ENCODE results near the gene CACNA2D4.

CACNA2D4 gene

GRCh38 chr12:1934068-1934467, 15.6 kb upstream of the CACNA2D4 start:
- H3K36me3 ChIP-seq (ENCODE audit: control insufficient read depth in 1 of 2, insufficient read depth in 2 of 2, low read length in 2 of 2), result no peaks in the 10 kb centered on the region
- H3K27me3 ChIP-seq (ENCODE audit: control insufficient read depth in 1 of 2, insufficient read depth in 2 of 2, low read length in 2 of 2), result no peaks in the 10 kb centered on the region
- no peak overlapping the region for H3K27ac ChIP-seq (ENCODE audit: low read depth, low read length)
- no peak overlapping the region for H3K9ac ChIP-seq (ENCODE audit: low read depth in 1 of 2, low read length in 2 of 2)
- peaks cover 34 to 39% of the 10 kb centered on the region in 2 donors for H3K4me1 ChIP-seq (ENCODE audit: control insufficient read depth in 1 of 2, insufficient read depth in 2 of 2, low read length in 2 of 2)
- no peak overlapping the region for H3K4me3 ChIP-seq (ENCODE audit: low read depth in 1 of 2, low read length in 2 of 2)
- H3K9me3 ChIP-seq (ENCODE audit: control insufficient read depth in 1 of 2, low read length in 2 of 2), result no peaks in the 10 kb centered on the region

- peaks cover 28 to 35% of the 10 kb centered on the region in 2 donors for H3K4me1 ChIP-seq (ENCODE audit: control insufficient read depth in 1 of 2, insufficient read depth in 2 of 2, low read length in 2 of 2)
- H3K27me3 ChIP-seq (ENCODE audit: control insufficient read depth in 1 of 2, insufficient read depth in 2 of 2, low read length in 2 of 2), result no peaks in the 10 kb centered on the region
- H3K4me3 ChIP-seq (ENCODE audit: low read depth in 1 of 2, low read length in 2 of 2), result no peak overlapping the region
- no peaks in the 10 kb centered on the region for H3K9me3 ChIP-seq (ENCODE audit: control insufficient read depth in 1 of 2, low read length in 2 of 2)
- H3K36me3 ChIP-seq (ENCODE audit: control insufficient read depth in 1 of 2, insufficient read depth in 2 of 2, low read length in 2 of 2), result no peaks in the 10 kb centered on the region
- no peak overlapping the region for H3K9ac ChIP-seq (ENCODE audit: low read depth in 1 of 2, low read length in 2 of 2)
- no peak overlapping the region for H3K27ac ChIP-seq (ENCODE audit: low read depth, low read length)
Measured at GRCh38 chr12:1933342-1934051, 15.0 kb upstream of the CACNA2D4 start.

- Histone ChIP-seq H3K36me3 (ENCODE audit: control insufficient read depth in 1 of 2, insufficient read depth in 2 of 2, low read length in 2 of 2) (no peaks in the 10 kb centered on the region), H3K27me3 (ENCODE audit: control insufficient read depth in 1 of 2, insufficient read depth in 2 of 2, low read length in 2 of 2) (no peaks in the 10 kb centered on the region), H3K27ac (ENCODE audit: low read depth, low read length) (no peak overlapping the region), H3K4me1 (ENCODE audit: control insufficient read depth in 1 of 2, insufficient read depth in 2 of 2, low read length in 2 of 2) (peaks cover 22 to 28% of the 10 kb centered on the region in 2 donors), H3K9me3 (ENCODE audit: control insufficient read depth in 1 of 2, low read length in 2 of 2) (no peaks in the 10 kb centered on the region), H3K9ac (ENCODE audit: low read depth in 1 of 2, low read length in 2 of 2) (no peak overlapping the region), H3K4me3 (ENCODE audit: low read depth in 1 of 2, low read length in 2 of 2) (no peak overlapping the region)
Measured at GRCh38 chr12:1932264-1932777, 13.9 kb upstream of the CACNA2D4 start.

DNA sequence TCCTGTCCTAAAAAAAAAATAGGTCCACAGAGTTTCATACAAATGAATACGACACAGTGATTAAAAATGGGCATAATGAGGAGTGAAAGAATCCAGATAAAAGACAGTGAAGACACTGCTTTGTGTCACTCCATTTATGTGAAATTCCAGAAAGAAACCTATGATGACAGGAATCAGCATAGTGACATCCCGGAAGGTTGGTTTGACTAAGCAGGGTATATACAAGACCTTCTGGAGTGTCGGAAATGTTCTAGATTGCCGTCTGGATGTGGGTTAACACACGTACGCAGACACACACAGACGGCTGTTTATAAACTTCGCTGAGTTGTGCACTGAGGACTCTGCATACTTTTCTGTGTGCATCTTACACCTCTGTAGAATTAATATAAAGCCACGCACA, 13.2 kb upstream of the CACNA2D4 start:
- peaks cover 15 to 21% of the 10 kb centered on the region in 2 donors for H3K4me1 ChIP-seq (ENCODE audit: control insufficient read depth in 1 of 2, insufficient read depth in 2 of 2, low read length in 2 of 2)

DNA sequence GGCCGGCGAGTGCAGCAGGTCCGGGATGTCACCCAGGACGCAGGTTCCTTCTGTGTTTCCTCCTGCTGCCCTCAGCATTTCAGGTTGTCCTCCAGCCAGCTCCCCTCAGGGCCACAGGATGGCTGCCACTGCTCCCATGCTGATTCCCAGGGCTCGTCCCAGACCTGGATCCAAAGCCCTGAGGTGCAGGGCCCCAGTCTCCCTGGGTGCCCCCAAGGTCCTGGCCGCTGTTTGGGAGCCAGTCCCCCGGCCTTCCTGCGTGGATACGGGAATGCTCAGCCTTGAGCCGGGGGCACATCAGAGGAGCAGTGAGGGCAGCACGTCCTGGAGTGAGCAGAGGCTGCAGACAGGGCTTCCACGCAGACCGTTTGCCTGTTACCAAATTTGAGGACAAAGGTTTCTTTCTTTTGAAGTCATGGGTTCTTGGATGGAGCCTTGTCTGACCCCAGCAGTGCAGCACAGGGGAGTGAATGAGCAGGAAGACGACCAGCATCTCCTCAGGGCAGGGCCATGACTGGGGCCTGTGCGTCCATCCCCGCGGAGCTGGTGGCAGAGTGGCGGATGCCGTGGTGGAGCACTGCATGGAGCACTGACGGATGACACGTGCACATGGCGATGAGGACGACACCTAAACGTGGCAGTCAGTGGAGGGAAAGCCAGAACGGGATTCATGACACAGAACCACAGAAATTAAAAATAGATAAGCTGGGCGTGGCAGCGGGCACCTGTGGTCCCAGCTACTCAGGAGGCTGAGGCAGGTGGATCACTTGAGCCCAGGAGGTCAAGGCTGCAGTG, 12.5 kb upstream of the CACNA2D4 start:
- Histone ChIP-seq H3K4me1 (ENCODE audit: control insufficient read depth in 1 of 2, insufficient read depth in 2 of 2, low read length in 2 of 2) (peaks cover 13 to 16% of the 10 kb centered on the region in 2 donors), H3K27ac (ENCODE audit: low read depth, low read length) (no peak overlapping the region)

More for the DNA sequence above, 13.2 kb upstream of the CACNA2D4 start:
- H3K27ac ChIP-seq (ENCODE audit: low read depth, low read length), result no peak overlapping the region
- H3K27me3 ChIP-seq (ENCODE audit: control insufficient read depth in 1 of 2, insufficient read depth in 2 of 2, low read length in 2 of 2), result no peaks in the 10 kb centered on the region
- H3K9me3 ChIP-seq (ENCODE audit: control insufficient read depth in 1 of 2, low read length in 2 of 2), result no peaks in the 10 kb centered on the region
- no peaks in the 10 kb centered on the region for H3K36me3 ChIP-seq (ENCODE audit: control insufficient read depth in 1 of 2, insufficient read depth in 2 of 2, low read length in 2 of 2)
- no peak overlapping the region for H3K4me3 ChIP-seq (ENCODE audit: low read depth in 1 of 2, low read length in 2 of 2)
- H3K9ac ChIP-seq (ENCODE audit: low read depth in 1 of 2, low read length in 2 of 2), result no peak overlapping the region

GRCh38 chr12:1929985-1930802, 11.7 kb upstream of the CACNA2D4 start:
- Histone ChIP-seq H3K9ac (ENCODE audit: low read depth in 1 of 2, low read length in 2 of 2) (no peak overlapping the region), H3K27ac (ENCODE audit: low read depth, low read length) (no peak overlapping the region), H3K27me3 (ENCODE audit: control insufficient read depth in 1 of 2, insufficient read depth in 2 of 2, low read length in 2 of 2) (no peaks in the 10 kb centered on the region), H3K4me3 (ENCODE audit: low read depth in 1 of 2, low read length in 2 of 2) (no peak overlapping the region), H3K36me3 (ENCODE audit: control insufficient read depth in 1 of 2, insufficient read depth in 2 of 2, low read length in 2 of 2) (no peaks in the 10 kb centered on the region), H3K4me1 (ENCODE audit: control insufficient read depth in 1 of 2, insufficient read depth in 2 of 2, low read length in 2 of 2) (peaks cover 13 to 14% of the 10 kb centered on the region in 2 donors), H3K9me3 (ENCODE audit: control insufficient read depth in 1 of 2, low read length in 2 of 2) (no peaks in the 10 kb centered on the region)

More for the DNA sequence above, 12.5 kb upstream of the CACNA2D4 start:
- H3K9ac ChIP-seq (ENCODE audit: low read depth in 1 of 2, low read length in 2 of 2), result no peak overlapping the region
- no peaks in the 10 kb centered on the region for H3K27me3 ChIP-seq (ENCODE audit: control insufficient read depth in 1 of 2, insufficient read depth in 2 of 2, low read length in 2 of 2)
- no peaks in the 10 kb centered on the region for H3K9me3 ChIP-seq (ENCODE audit: control insufficient read depth in 1 of 2, low read length in 2 of 2)
- no peaks in the 10 kb centered on the region for H3K36me3 ChIP-seq (ENCODE audit: control insufficient read depth in 1 of 2, insufficient read depth in 2 of 2, low read length in 2 of 2)
- H3K4me3 ChIP-seq (ENCODE audit: low read depth in 1 of 2, low read length in 2 of 2), result no peak overlapping the region

GRCh38 chr12:1929241-1929984, 11.0 kb upstream of the CACNA2D4 start:
- Histone ChIP-seq H3K36me3 (ENCODE audit: control insufficient read depth in 1 of 2, insufficient read depth in 2 of 2, low read length in 2 of 2) (no peaks in the 10 kb centered on the region), H3K27ac (ENCODE audit: low read depth, low read length) (no peak overlapping the region), H3K9me3 (ENCODE audit: control insufficient read depth in 1 of 2, low read length in 2 of 2) (no peaks in the 10 kb centered on the region), H3K9ac (ENCODE audit: low read depth in 1 of 2, low read length in 2 of 2) (no peak overlapping the region), H3K27me3 (ENCODE audit: control insufficient read depth in 1 of 2, insufficient read depth in 2 of 2, low read length in 2 of 2) (no peaks in the 10 kb centered on the region), H3K4me3 (ENCODE audit: low read depth in 1 of 2, low read length in 2 of 2) (no peak overlapping the region), H3K4me1 (ENCODE audit: control insufficient read depth in 1 of 2, insufficient read depth in 2 of 2, low read length in 2 of 2) (peaks cover 13 to 16% of the 10 kb centered on the region in 2 donors)

GRCh38 chr12:1928439-1929121, 10.1 kb upstream of the CACNA2D4 start:
- no peaks in the 10 kb centered on the region for H3K36me3 ChIP-seq (ENCODE audit: control insufficient read depth in 1 of 2, insufficient read depth in 2 of 2, low read length in 2 of 2)
- H3K27ac ChIP-seq (ENCODE audit: low read depth, low read length), result no peak overlapping the region
- H3K9me3 ChIP-seq (ENCODE audit: control insufficient read depth in 1 of 2, low read length in 2 of 2), result no peaks in the 10 kb centered on the region
- no peak overlapping the region for H3K4me3 ChIP-seq (ENCODE audit: low read depth in 1 of 2, low read length in 2 of 2)
- H3K4me1 ChIP-seq (ENCODE audit: control insufficient read depth in 1 of 2, insufficient read depth in 2 of 2, low read length in 2 of 2), result peaks cover 13 to 16% of the 10 kb centered on the region in 2 donors
- H3K27me3 ChIP-seq (ENCODE audit: control insufficient read depth in 1 of 2, insufficient read depth in 2 of 2, low read length in 2 of 2), result no peaks in the 10 kb centered on the region
- no peak overlapping the region for H3K9ac ChIP-seq (ENCODE audit: low read depth in 1 of 2, low read length in 2 of 2)

GRCh38 chr12:1927751-1928351, 9.4 kb upstream of the CACNA2D4 start:
- Histone ChIP-seq H3K27me3 (ENCODE audit: control insufficient read depth in 1 of 2, insufficient read depth in 2 of 2, low read length in 2 of 2) (no peaks in the 10 kb centered on the region), H3K27ac (ENCODE audit: low read depth, low read length) (no peak overlapping the region), H3K36me3 (ENCODE audit: control insufficient read depth in 1 of 2, insufficient read depth in 2 of 2, low read length in 2 of 2) (no peaks in the 10 kb centered on the region), H3K9ac (ENCODE audit: low read depth in 1 of 2, low read length in 2 of 2) (no peak overlapping the region), H3K4me3 (ENCODE audit: low read depth in 1 of 2, low read length in 2 of 2) (no peak overlapping the region), H3K4me1 (ENCODE audit: control insufficient read depth in 1 of 2, insufficient read depth in 2 of 2, low read length in 2 of 2) (peaks cover 11 to 13% of the 10 kb centered on the region in 2 donors), H3K9me3 (ENCODE audit: control insufficient read depth in 1 of 2, low read length in 2 of 2) (no peaks in the 10 kb centered on the region)

All from duodenal mucosa (tissue), 2 donors.